DMS 273 (cell line): ENCODE data around the gene MYOC.
A peak's percentile ranks its signal among the peaks of the same experiment; 100 is the strongest.
"Not testable (repeated sequence)": the region's sequence is repeated elsewhere in the genome, so short reads cannot be mapped to it uniquely, and the experiment has no call there.

ENCODE experiments used
- DNase-seq: peaks from one replicate; lab custom pipeline; 2025; ENCODE audit not compliant: unreplicated experiment; lab: John Stamatoyannopoulos, UW

The MYOC gene

GRCh38 chr1:171652234-171652822 is at the start of gene MYOC:
TSS of gene MYOC (minus strand) at chr1:171652688. CDS start at chr1:171652611, 77 bp downstream.
- DNase-seq: no peak

DNA sequence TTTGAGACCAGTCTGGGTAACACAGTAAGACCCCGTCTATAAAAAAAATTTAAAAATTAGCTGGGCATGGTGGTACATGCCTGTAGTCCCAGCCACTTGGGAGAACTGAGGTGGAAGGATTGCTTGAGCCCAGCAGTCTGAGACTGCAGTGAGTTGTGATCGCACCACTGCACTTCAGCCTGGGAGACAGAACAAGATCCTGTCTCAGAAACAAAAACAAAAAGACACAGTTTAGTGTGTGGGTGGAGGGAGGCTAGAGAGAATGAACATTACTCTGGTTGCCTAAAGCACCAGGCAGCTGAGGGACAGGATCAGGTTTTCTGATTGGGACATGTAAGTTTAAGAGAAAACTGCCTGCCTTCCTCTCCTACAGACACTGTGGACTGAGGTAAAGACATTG is 47.0 kb upstream of the MYOC start:
- DNase-seq: no peak

GRCh38 chr1:171695772-171696171 is 43.3 kb upstream of the MYOC start:
- not testable (repeated sequence) for DNase-seq

DNA sequence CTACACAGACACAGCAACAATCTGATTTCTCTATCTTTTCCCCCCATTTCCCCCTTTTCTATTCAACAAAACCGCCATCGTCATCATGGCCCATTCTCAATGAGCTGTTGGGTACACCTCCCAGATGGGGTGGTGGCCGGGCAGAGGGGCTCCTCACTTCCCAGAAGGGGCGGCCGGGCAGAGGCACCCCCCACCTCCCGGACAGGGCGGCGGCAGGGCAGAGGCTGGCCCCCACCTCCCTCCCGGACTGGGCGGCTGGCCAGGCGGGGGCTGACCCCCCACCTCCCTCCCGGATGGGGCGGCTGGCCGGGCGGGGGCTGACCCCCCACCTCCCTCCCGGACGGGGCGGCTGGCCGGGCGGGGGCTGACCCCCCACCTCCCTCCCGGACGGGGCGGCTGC is 41.1 kb upstream of the MYOC start:
- not testable (repeated sequence) for DNase-seq

GRCh38 chr1:171683870-171684269 is 31.4 kb upstream of the MYOC start:
- no peak for DNase-seq

- no peak for DNase-seq
Measured at GRCh38 chr1:171680339-171680738, 27.9 kb upstream of the MYOC start.

GRCh38 chr1:171676823-171677222 is 24.3 kb upstream of the MYOC start:
- DNase-seq: no peak

DNA sequence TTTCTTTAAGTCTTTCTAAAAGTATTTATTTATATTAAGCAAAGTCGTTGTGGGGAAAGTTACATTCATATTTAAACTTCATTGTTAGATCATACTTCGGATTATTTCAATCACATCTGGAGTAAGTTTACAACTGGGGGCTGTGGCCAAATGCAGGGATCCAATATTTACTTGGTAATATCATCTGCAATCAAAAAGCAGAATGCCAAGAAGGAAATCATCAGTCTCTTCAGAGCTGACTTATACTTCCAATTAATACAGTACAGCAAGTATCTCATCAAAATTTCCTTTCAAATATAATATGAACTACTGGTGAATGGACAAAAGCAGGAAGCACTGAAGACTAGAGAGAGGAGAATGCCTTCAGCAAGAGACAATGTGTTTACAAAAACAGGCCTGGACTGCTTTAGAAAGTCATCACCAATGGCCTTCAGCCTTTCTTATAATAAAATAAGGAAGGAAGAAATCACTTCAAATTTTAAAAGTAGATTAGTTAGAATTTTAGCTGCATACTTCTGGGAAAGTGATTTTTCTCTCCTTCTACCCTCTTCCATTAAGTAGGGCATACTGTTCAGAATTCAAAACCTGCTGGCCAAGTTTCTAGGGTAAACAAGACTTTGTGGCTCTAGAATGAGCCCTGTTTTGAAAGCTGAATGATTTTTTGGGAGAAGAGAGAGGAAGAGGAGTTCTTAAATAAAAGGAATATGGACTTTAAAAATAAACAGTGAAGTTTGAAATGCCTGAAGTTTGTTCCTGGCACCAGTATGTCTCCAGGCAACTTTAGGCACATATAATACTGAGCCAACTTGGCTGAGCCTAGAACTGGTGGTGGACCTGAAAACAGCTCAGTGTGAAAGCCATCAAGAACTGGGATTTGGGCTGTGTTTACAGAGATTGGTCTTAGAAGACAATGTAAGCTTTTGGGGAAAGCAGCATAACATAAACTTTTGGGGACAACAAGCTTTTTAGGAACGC is 22.2 kb upstream of the MYOC start:
- DNase-seq: no peak

GRCh38 chr1:171670739-171671138 is 18.3 kb upstream of the MYOC start:
- DNase-seq: no peak

- no peak for DNase-seq
Measured at GRCh38 chr1:171668372-171668771, 15.9 kb upstream of the MYOC start.

DNA sequence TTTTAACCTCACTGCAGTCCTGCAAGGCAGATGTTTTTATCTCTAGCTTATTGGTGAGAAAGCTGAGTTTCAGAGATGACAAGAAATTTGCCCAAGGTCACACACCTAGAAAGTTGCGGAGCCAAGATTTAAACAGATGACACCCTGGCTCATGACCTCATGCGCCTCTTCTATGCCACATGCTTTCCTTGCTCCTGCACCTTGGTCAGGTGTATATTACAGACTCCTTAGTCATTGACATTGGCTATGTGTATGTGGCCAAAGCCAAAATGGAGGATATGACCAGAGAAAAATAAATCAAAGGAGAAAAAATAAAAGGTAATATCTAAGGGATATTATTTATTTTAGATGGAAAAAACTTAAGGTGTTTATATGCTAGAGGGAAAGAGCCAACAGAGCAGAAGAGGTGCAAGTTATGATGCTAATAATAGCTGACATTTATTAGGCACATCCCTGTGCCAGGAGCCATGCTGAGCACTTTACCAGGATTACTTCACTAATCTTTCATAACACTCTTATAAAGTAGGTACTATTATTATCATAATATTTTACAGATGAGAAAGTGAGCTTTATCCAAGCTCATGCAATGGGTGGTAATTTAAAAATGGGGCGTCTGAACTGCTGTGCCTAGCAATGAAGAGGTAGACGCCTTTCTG is 13.8 kb upstream of the MYOC start:
- no peak for DNase-seq

GRCh38 chr1:171664976-171665375 is 12.5 kb upstream of the MYOC start:
- DNase-seq: no peak

DNA sequence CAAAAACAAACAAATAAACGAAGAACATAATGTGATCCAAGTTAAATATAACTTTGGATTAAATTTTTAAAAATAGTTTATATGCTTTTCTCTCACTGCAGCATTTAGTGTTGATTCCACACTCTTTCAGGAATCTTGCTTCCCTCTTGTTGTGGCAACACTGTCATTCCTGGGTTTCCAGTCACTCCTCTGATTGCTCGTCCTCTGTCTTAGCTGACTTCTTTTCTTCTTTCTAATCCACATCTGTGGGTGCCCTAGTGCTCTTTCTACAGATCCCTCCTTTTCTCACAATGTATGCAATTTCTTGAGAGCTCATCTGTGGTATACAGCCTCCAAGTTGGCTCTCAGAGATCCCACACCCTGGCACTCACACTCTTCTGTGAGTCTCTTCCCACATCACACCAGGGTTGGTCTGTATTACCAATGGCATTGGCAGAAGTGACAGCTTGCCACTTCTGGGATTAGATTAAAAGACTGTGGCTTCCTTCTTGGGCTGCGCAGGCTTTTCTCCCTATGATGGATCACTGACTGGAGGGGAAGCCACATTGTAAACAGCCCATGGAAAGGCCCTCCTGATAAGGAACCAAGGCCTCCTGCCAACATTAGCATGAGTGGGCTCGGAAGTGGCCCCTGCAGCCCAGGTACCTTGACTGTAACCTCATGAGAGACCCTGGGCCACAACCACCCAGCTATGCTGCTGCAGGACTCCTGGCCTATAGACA is 11.5 kb upstream of the MYOC start:
- no peak for DNase-seq

DNA sequence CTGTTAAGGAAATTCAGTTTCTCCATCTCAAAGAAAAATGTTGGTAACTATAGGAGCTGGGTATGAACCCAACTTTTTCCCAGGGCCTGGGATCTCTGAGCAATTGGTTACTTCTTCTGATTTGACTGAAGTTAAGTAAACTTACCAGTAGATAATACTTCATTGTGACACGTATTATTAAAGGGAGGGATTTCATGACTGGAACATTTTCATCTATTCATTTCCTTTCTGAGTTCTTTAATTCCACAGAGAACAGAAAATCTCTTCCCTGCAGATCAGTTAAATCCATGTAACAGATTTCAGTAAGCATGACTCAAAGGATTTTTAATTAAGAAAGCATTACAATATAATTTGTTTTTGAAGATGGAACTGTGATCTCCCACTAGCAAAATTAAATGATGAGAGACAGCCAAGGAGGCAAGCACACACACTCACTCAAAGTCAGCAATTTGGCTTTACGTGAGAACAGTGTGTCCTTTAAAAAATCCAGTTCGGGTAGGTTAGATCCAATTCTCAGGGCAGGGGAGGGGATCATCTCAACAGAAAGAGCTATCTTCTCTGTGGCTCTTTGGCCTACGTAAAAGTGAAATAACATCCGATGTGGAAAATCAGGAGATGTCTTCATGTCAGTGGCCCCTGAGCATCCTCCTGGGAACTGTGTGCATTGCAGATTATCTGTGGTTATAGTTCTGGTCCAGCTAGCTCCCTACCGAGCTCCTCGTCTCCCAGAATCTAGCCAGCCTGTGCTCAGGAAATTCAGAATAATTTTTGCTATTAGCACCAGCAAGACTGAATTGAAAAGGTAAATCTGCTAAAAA is 10.8 kb upstream of the MYOC start:
- DNase-seq: no peak

- no peak for DNase-seq
Measured at GRCh38 chr1:171661076-171661650, 8.7 kb upstream of the MYOC start.

DNA sequence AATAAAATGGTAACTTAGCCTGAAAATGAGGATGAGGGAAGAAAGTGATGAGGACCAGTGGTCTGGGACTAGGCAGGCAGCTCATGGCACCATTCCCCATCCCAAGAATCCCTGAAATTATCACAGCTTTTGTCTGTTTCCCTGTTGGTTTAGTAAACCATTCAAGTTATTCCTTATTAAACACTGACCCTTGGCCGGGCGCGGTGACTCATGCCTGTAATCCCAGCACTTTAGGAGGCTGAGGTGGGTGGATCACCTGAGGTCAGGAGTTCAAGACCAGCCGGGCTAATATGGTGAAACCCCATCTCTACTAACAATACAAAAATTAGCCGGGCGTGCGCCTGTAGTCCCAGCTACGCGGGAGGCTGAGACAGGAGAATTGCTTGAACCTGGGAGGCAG is 3.7 kb upstream of the MYOC start:
- not testable (repeated sequence) for DNase-seq

DNA sequence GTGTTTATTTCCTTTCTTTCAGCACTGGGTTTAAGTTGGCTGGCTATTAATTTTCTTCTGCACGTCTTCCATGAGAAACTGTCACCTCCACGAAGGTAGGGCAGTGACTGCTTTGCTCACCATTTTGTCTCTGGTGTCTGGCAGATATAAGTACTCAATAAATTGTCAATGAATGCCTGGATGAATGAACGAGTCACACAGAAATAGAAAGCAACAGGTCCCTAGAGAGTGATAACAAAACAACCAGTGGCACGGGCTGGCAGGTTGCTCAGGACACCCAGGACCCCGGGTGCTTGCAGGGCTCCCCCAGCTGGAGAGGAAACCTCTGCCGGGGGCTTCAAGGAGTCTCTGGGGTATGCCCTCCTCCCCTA is 3.2 kb upstream of the MYOC start:
- no peak for DNase-seq

DNA sequence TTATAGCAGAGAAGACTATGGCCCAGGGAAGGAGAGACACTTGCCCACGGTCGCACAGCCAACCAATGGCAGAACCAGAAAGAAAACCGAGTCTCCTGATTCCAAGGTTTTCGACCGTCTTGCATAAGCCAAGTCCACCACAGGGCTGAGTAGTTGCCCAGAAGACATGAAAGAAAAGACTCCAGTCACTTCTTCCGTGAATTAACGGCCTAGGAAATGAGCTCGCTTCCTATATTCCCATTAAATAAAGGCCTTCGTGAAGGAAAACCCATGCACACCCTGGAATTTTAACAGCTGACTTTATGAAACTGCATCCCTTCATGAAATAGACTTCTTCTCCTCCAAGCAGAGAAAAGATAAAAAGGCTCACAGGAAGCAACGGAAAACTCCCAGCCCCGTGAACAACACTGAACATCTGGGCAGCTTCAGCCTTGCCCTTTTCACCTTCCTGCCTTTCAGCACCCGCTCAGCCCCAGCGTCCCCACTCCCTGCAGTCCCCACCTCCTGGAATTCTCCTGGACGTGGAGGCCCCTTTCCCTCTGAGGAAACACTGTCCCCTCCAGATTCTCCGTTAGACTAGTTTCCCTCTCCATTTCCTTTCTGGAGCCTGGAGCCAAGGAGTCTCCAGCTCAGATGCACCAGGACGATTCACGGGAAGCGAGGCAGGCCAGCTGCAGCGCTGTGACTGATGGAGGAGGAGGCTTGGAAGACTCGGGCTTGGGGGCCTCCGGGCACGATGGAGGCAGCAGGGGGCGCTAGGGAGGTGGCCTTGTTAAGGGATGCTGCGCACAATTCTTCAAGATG is 2.7 kb upstream of the MYOC start:
- peak; percentile 74 for DNase-seq

DNA sequence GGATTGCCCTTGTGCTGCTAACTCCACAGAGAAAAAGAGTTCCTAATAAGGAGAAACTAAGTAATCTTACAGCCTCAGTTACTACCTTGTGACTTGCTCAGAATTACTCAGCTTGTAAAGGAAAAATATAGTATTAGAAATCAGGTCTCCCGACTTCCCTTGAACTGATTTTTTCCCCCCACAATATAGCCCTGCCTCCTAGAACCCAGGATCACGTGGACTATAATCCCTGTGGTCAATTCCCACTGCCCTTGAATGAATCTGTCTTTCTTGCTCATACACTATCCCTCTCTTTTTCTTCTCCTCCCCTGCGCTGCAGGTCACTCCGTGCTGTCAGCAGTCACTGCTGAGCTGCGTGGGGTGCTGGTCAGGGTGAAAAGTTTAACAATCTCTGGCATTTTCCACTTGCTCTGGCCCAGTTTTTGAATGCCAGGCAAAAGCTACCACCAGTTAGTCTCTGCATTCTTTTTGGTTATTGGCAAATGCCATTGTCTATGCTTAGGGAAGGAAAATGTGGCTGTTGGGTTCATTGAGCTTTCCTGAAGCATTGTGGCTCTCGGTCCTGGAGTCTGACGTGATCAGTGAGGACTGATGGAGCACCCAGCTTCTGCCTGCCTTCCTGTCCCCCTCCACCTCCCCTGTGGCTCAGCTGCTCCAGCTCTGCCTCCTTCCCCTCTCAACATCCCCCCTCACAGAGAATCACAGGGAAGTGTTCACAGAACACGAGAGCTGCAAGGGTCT is 1.9 kb upstream of the MYOC start:
- DNase-seq: no peak
